T-helper 2 cell treated with Interferon-gamma antibody and Interleukin-4, amounts not matched to agents 5 μg/mL and 100 μg/mL, for 36 hours (primary cell): ENCODE measurements around the gene CGN.

Experiments
- DNase-seq: peaks from one replicate; pipeline ENCODE4 v3.0.0; 2021; ENCODE audit warnings: low spot score
- H3K27ac Mint-ChIP-seq: one replicate; pipeline ENCODE4 v1.8.0; 2021; ENCODE audit warnings: mild to moderate bottlenecking, mixed read lengths
- H3K27me3 Mint-ChIP-seq: one replicate; pipeline ENCODE4 v1.8.0; 2021; ENCODE audit warnings: low read depth, mixed read lengths
- H3K36me3 Mint-ChIP-seq: one replicate; pipeline ENCODE4 v1.8.0; 2021; ENCODE audit warnings: low read depth, mixed read lengths
- H3K4me1 Mint-ChIP-seq: one replicate; pipeline ENCODE4 v1.8.0; 2021; ENCODE audit warnings: low read depth, mixed read lengths
- H3K4me3 Mint-ChIP-seq: one replicate; pipeline ENCODE4 v1.8.0; 2022; ENCODE audit warnings: mild to moderate bottlenecking, moderate library complexity, mixed read lengths
- H3K9me3 Mint-ChIP-seq: one replicate; pipeline ENCODE4 v1.8.0; 2021; ENCODE audit warnings: mixed read lengths

The CGN gene

DNA sequence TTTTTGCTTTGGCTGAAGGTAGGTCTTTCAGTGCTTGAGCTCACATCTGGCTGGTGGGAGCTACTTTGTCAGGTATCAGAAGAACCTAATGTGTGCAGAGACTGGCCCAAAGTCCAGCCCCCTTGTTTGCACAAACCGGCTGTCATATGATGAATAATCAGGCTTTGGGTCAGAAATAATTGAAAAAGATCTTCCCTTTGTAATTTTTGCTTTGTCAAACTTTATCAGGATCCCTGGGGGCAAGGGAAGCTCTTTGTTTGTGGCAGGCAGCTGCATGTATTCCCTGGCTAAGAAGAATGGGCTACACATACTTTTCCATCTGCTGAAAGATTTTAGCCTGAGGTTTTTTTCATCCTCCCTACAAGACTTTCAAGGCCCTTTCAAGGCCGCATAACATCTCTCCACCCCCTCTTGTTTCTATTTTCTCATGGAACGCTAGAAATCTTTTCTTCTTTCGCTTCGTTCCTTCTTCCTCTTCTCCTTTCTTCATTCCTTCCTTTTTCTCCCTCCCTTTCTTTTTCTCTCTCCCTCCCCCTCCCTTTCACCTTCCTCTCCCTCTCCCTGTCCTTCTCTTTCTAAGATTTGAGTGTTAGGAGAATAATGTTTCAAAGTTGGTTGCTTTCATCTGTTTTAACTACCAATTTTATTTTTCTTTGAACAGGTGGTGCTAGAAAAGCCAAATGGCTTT lies 54.5 kb downstream of the CGN start:
- H3K4me3 Mint-ChIP-seq = no peak overlapping the region
- H3K27ac Mint-ChIP-seq = no peak overlapping the region
- H3K4me1 Mint-ChIP-seq = peaks cover 4% of the 10 kb centered on the region
- no peak for DNase-seq
- H3K9me3 Mint-ChIP-seq = no peaks in the 10 kb centered on the region
- no peaks in the 10 kb centered on the region for H3K27me3 Mint-ChIP-seq
- no peaks in the 10 kb centered on the region for H3K36me3 Mint-ChIP-seq

- Mint-ChIP-seq H3K36me3 (no peaks in the 10 kb centered on the region), H3K4me3 (no peak overlapping the region), H3K9me3 (no peaks in the 10 kb centered on the region), H3K4me1 (peaks cover 4% of the 10 kb centered on the region), H3K27ac (no peak overlapping the region), H3K27me3 (no peaks in the 10 kb centered on the region)
- no peak for DNase-seq
Observed at GRCh38 chr1:151568626-151569088, 57.5 kb downstream of the CGN start.

DNA sequence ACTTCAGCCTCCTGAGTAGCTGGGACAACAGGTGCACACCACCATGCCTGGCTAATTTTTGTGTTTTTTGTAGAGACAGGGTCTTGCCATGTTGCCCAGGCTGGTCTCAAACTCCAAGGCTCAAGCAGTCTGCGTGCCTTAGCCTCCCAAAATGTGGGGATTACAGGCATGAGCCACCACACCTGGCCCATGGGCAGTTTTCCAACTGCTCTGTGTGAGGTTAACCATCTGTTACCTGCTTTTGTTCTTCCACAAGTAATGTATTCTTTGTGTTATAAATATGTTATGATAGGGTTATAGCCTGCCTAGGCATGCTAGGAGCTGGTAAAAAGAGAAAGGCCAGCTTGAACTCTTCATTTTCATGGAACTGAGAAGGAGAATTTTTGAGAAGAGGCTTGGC lies 59.6 kb downstream of the CGN start:
- Mint-ChIP-seq H3K4me3 (no peak overlapping the region), H3K36me3 (peaks cover 9% of the 10 kb centered on the region), H3K27ac (no peak overlapping the region), H3K9me3 (no peaks in the 10 kb centered on the region), H3K4me1 (peaks cover 11% of the 10 kb centered on the region), H3K27me3 (no peaks in the 10 kb centered on the region)
- no peak for DNase-seq

GRCh38 chr1:151574575-151575529 lies 63.7 kb downstream of the CGN start:
- H3K27me3 Mint-ChIP-seq = no peaks in the 10 kb centered on the region
- H3K27ac Mint-ChIP-seq = peak overlapping the region; percentile 22
- peaks cover 21% of the 10 kb centered on the region for H3K4me1 Mint-ChIP-seq
- no peak overlapping the region for H3K4me3 Mint-ChIP-seq
- no peaks in the 10 kb centered on the region for H3K9me3 Mint-ChIP-seq
- H3K36me3 Mint-ChIP-seq = peaks cover 9% of the 10 kb centered on the region
- peak; percentile 12 for DNase-seq

- Mint-ChIP-seq H3K36me3 (peaks cover 9% of the 10 kb centered on the region), H3K27ac (no peak overlapping the region), H3K27me3 (no peaks in the 10 kb centered on the region), H3K9me3 (no peaks in the 10 kb centered on the region), H3K4me1 (peaks cover 21% of the 10 kb centered on the region), H3K4me3 (no peak overlapping the region)
- DNase-seq = no peak
Observed at GRCh38 chr1:151577173-151577572, 66.0 kb downstream of the CGN start.

- no peaks in the 10 kb centered on the region for H3K9me3 Mint-ChIP-seq
- H3K4me3 Mint-ChIP-seq = no peak overlapping the region
- H3K27ac Mint-ChIP-seq = no peak overlapping the region
- H3K36me3 Mint-ChIP-seq = peaks cover 9% of the 10 kb centered on the region
- no peaks in the 10 kb centered on the region for H3K27me3 Mint-ChIP-seq
- no peak for DNase-seq
- peaks cover 21% of the 10 kb centered on the region for H3K4me1 Mint-ChIP-seq
Observed at GRCh38 chr1:151578941-151579340, 67.8 kb downstream of the CGN start.

DNA sequence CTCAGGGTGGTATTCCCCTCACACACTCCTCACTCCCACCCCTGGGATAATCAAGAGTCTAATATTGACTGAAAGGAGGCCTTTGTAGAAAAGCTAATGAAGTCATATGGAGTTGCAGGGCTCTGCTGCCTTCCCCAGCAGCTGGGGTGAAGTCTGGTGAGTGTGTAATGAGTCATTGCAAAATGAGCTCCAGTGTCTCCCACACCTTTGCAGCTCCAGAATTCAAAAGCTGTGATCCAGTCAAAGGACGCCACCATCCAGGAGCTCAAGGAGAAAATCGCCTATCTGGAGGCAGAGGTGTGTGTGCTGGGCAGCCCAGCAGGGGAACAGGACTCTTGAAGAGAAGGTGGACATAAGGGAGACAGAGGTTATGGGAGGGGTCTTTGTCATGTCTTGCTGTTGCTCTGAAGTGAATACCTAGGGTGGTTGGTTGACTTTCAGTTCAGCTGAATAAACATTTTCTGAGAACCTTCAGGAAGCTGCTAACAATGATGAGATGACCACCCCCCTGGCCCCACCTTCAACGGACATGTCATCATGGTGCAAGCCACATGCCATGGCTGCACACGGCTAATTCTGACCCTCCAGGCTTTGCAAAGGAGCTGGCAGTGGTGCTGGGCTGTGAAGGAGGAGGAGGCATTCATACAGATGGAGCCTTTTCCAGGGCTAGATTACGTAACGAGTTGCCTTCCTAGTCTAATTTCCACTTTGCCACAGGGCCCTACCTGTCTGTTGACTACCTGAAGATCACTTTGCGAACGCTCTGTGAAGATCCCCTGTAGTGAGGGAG lies 68.4 kb downstream of the CGN start:
- no peak overlapping the region for H3K4me3 Mint-ChIP-seq
- no peaks in the 10 kb centered on the region for H3K9me3 Mint-ChIP-seq
- no peak for DNase-seq
- no peak overlapping the region for H3K27ac Mint-ChIP-seq
- H3K27me3 Mint-ChIP-seq = no peaks in the 10 kb centered on the region
- H3K36me3 Mint-ChIP-seq = peaks cover 3% of the 10 kb centered on the region
- H3K4me1 Mint-ChIP-seq = peaks cover 18% of the 10 kb centered on the region

- no peaks in the 10 kb centered on the region for H3K9me3 Mint-ChIP-seq
- no peak for DNase-seq
- no peaks in the 10 kb centered on the region for H3K36me3 Mint-ChIP-seq
- no peak overlapping the region for H3K4me3 Mint-ChIP-seq
- H3K4me1 Mint-ChIP-seq = peaks cover 12% of the 10 kb centered on the region
- H3K27ac Mint-ChIP-seq = no peak overlapping the region
- H3K27me3 Mint-ChIP-seq = no peaks in the 10 kb centered on the region
Observed at GRCh38 chr1:151581451-151581850, 70.3 kb downstream of the CGN start.

GRCh38 chr1:151581921-151582320 lies 70.7 kb downstream of the CGN start:
- Mint-ChIP-seq H3K36me3 (no peaks in the 10 kb centered on the region), H3K27me3 (no peaks in the 10 kb centered on the region), H3K4me1 (peaks cover 12% of the 10 kb centered on the region), H3K9me3 (no peaks in the 10 kb centered on the region), H3K4me3 (no peak overlapping the region), H3K27ac (no peak overlapping the region)
- DNase-seq = no peak

DNA sequence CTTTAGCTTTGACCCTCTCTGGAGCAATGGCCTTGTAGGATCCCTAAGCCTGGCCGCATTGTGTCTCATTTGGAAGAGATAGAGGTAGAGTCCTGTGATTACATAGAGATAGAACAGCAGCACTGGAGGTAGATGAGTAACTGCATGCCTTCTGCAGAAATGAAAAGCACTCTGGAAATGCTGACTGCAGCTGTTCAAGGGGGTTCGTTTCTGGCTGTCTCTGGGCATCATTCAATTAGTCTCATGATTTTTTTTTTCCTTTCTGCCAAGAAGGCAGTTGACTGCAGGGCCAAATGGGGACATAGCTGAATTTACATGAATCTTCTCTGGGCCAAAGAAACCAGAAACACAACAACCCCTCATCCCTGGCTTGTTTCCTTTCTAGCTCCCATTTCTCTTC lies 72.6 kb downstream of the CGN start:
- Mint-ChIP-seq H3K4me1 (peaks cover 8% of the 10 kb centered on the region), H3K36me3 (no peaks in the 10 kb centered on the region), H3K27me3 (no peaks in the 10 kb centered on the region), H3K4me3 (no peak overlapping the region), H3K27ac (no peak overlapping the region), H3K9me3 (no peaks in the 10 kb centered on the region)
- no peak for DNase-seq

- Mint-ChIP-seq H3K4me3 (no peak overlapping the region), H3K36me3 (no peaks in the 10 kb centered on the region), H3K27ac (no peak overlapping the region), H3K9me3 (no peaks in the 10 kb centered on the region), H3K4me1 (peaks cover 3% of the 10 kb centered on the region), H3K27me3 (peaks cover 4% of the 10 kb centered on the region)
- DNase-seq = no peak
Observed at GRCh38 chr1:151584278-151584677, 73.1 kb downstream of the CGN start.

DNA sequence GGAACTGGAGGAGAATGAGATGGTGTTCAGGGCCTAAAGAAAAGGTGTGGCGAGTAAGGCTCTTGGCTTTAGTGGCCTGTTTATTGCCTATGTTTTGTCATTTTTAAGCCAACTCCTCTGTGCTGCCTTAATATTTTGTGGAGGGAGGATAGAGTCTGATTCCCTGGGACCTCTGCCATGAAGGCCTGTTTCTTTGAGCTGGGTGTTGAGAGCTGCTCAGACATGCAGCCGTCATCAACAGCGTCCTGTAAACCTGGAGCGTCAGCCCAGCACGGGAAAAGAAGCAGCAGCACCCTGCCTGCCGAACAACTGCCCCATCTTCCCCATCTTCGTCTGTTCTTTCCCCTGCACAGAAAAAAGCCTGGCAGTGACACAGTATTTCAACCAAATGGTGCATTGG lies 73.6 kb downstream of the CGN start:
- H3K27ac Mint-ChIP-seq = no peak overlapping the region
- H3K4me1 Mint-ChIP-seq = no peaks in the 10 kb centered on the region

DNA sequence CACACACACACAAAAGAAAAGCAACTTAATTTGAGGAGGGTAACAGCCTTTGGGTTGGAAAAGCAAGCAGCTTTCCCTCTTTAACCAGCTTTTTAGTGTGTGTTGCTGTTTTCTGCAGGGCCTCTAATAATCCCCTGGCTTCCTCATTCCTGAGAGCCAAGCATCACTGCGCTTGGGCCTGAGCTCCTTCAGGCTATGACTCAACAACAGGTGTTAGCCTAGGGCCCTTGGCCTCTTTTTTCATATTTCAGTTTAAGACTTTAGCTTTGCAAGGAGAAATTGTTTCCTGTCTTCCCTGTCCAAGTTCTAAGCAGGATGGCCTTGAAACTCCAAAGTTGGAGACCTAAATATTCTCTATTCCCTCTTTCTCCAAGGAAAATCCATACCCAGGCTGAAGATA lies 74.4 kb downstream of the CGN start:
- no peak for DNase-seq
- Mint-ChIP-seq H3K9me3 (no peaks in the 10 kb centered on the region), H3K27ac (no peak overlapping the region), H3K4me1 (no peaks in the 10 kb centered on the region), H3K4me3 (no peak overlapping the region), H3K36me3 (no peaks in the 10 kb centered on the region), H3K27me3 (peaks cover 9% of the 10 kb centered on the region)

More for the DNA sequence above, 73.6 kb downstream of the CGN start:
- H3K9me3 Mint-ChIP-seq = no peaks in the 10 kb centered on the region
- H3K4me3 Mint-ChIP-seq = no peak overlapping the region
- peaks cover 5% of the 10 kb centered on the region for H3K27me3 Mint-ChIP-seq
- H3K36me3 Mint-ChIP-seq = no peaks in the 10 kb centered on the region
- no peak for DNase-seq
